ENCODE measurements around the gene MS4A15. TPM values are rescaled to one million over a fixed set of nuclear protein-coding genes. Genes with fewer than 3 reads are reported as not detected.

Gene MS4A15, protein sequence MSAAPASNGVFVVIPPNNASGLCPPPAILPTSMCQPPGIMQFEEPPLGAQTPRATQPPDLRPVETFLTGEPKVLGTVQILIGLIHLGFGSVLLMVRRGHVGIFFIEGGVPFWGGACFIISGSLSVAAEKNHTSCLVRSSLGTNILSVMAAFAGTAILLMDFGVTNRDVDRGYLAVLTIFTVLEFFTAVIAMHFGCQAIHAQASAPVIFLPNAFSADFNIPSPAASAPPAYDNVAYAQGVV
- not detected in 2 replicates for total RNA-seq

GRCh38 chr11:60756307-60757032, at the start of gene MS4A15:
MS4A15 (plus strand) TSS chr11:60756867; CDS start chr11:60763734, 6,867 bp downstream.

DNA sequence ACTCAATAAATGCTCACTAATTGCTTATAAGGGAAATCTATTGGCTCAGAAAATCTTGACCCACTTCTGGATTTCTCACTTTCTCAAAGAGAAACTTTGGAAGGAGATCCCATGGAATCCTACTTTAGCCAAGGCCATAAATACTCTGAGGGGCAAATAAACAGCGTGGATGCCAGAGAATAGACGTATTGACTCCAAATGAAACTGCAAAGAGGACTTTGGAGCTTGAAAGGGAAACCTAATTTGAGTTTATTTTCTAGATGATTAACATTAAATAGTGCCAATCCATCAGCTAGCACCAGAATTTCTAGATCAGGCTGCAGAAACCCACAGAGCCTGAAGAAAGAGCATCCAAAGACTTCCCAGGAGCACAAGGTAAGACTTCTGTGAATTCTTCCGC, 32.2 kb upstream of the MS4A15 start, which contains the start of gene MS4A18:
MS4A18 (plus strand) TSS at position 301 of the 400 bp plus-strand sequence.

DNA sequence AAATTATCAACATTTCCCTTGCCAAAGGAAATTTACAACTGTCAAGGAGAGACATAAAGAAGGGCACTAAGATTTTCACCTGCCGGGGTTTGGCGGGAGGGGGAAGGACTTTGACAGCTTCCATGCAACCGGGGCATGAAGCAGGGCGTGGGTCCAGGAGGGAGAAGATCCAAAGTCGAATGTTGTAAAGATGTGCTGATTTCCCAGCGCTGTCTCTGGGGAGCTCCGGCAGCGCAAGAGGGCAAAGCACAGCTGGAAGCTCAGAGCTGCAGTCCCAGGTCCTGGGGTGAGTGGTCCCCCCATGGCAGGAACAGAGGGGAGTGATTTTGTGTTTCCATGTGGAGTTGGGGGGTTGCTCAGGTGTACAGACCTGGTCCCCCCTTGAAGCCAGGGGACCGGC, 28.5 kb downstream of the MS4A15 start, which contains the start of gene MS4A10:
MS4A10 (plus strand) TSS at position 198 of the 400 bp plus-strand sequence. CDS start 5,003 bp downstream, outside the sequence.

Other genes with a start within 250 kb of the MS4A15 start
- not detected in 2 replicates for gene MS4A13, start 241.5 kb upstream of the MS4A15 start, total RNA-seq
- not detected in 2 replicates for gene MS4A8, start 57.3 kb upstream of the MS4A15 start, total RNA-seq
- gene MS4A18, start 32.1 kb upstream of the MS4A15 start, total RNA-seq, result not detected in 2 replicates
- gene MS4A10, start 28.5 kb downstream of the MS4A15 start, total RNA-seq, result not detected in 2 replicates
- gene CCDC86, start 85.2 kb downstream of the MS4A15 start, total RNA-seq, result 17.8 and 24.9 TPM in 2 replicates
- gene PTGDR2, start 99.1 kb downstream of the MS4A15 start, total RNA-seq, result under 0.01 and 0.07 TPM in 2 replicates
- gene ZP1, start 110.7 kb downstream of the MS4A15 start, total RNA-seq, result not detected in 2 replicates
- gene PRPF19, start 149.7 kb downstream of the MS4A15 start, total RNA-seq, result 38.3 and 76.7 TPM in 2 replicates
- 6.5 and 29.0 TPM in 2 replicates for gene TMEM109, start 157.3 kb downstream of the MS4A15 start, total RNA-seq
- 22.6 and 144 TPM in 2 replicates for gene TMEM132A, start 167.6 kb downstream of the MS4A15 start, total RNA-seq
- under 0.01 and 0.85 TPM in 2 replicates for gene SLC15A3, start 195.3 kb downstream of the MS4A15 start, total RNA-seq
- 0.07 TPM in 1 of 2 replicates, not detected in the other for gene CD6, start 214.8 kb downstream of the MS4A15 start, total RNA-seq

Measured in nasal cavity respiratory epithelium epithelial cell of viscerocranial mucosa (primary cell).